ENCODE results near the gene SEC23IP.

Gene SEC23IP

GRCh38 chr10:119942973-119943372, 50.4 kb downstream of the SEC23IP start:
- no peak for FAIRE-seq

GRCh38 chr10:119945805-119946204, 53.3 kb downstream of the SEC23IP start:
- FAIRE-seq, result no peak

GRCh38 chr10:119947300-119947699, 54.8 kb downstream of the SEC23IP start:
- FAIRE-seq, result no peak

DNA sequence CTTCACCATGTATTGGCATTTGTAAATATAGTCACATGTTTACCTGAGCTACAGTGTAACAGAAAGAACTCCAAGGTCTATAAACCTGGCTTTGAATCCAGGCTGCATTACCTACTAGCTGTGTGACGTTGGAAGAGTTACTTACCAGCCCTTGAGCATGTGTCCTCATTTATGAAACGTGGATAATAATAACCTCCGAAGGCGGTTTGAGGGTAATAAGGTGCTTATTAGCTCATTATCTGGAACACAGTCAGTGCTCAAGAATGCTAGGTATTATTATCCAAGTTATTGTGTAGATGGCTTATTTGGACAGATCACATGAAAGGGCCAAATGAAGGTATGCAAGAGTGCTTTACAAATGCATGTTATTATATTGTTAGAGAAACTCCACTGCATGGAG, 64.9 kb downstream of the SEC23IP start:
- no peak for FAIRE-seq

DNA sequence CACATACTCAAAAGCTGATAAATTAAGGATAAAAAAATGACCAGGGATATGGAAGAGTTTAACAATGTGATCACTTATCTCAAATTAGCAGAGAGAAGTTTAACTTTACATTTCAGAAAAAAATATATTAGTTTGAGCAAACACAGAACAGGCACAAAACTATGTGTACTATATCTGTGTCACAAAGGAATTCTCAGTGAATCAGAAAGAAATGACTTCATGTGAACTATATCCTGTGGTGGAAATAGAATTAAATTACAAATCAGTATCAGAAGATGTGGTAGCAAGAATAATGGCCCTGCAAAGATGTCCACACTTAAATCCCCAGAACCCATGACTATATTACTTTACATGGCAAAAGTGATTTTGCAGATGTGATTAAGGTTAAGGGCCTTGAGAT, 70.3 kb downstream of the SEC23IP start:
- no peak for FAIRE-seq

GRCh38 chr10:119967066-119967465, 74.5 kb downstream of the SEC23IP start:
- FAIRE-seq, result no peak

DNA sequence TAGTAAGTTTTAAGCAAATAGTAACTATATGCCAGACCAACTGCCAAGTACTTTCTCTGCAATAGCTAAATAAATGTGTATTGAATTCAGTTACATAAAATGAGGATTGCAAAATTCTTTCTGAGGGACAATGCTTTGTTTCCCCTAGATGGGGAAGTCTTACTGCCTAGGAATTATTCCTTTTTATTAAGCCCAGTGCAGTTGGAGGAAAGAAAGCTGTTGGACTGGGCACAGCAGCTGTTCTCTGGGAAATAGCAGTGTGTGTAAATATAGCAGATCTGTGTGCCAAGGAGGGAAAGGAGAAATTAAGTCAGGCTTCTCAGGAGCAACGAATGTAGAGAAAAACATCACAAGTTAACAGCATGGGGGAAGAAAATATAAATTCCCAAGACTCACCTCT, 77.1 kb downstream of the SEC23IP start:
- no peak for FAIRE-seq

DNA sequence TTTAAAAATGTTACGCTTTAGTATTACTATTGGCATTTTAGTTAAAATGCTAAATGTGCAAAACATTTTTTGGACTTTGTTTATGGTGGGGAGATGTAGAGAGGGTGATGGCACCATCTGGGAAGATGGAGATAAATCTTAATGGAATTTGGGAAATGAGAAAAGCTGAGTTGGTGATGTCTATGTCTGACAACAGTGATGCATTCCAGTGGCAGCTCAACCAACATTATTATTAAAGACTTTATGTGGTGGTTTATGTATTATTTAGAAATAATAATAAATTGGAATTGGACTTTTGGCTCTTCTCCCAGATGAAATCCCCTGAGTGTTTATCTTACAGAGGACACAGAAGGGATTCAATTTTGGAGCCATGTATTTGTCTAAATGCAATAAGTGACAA, 77.6 kb downstream of the SEC23IP start:
- FAIRE-seq, result no peak

GRCh38 chr10:119970963-119971362, 78.4 kb downstream of the SEC23IP start:
- FAIRE-seq, result no peak

- no peak for FAIRE-seq
Measured at GRCh38 chr10:119973281-119973680, 80.8 kb downstream of the SEC23IP start.

GRCh38 chr10:119976421-119976820, 83.9 kb downstream of the SEC23IP start:
- FAIRE-seq, result no peak

- FAIRE-seq, result no peak
Measured at GRCh38 chr10:119980956-119981750, 88.6 kb downstream of the SEC23IP start.

DNA sequence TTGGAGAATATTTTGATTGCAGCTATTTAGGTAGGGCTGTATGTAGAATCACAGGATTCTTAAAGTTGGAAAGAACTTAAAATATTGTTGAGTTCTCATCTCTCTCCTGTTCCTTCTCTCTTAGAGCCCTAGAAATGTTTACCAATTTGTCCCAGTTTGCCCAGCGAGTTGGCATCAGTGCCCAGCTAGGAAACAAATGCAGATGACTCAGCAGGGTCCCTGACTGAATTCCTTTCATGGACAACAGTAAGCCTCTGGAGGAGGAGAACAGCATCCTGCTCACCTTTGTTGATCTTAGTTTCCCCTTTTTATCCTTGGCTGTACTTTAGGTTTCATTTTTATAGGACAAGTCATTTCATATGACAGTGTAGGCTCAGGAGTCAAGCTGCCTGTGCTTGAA, 89.3 kb downstream of the SEC23IP start:
- no peak for FAIRE-seq

- FAIRE-seq, result no peak
Measured at GRCh38 chr10:119988333-119988732, 95.8 kb downstream of the SEC23IP start.

DNA sequence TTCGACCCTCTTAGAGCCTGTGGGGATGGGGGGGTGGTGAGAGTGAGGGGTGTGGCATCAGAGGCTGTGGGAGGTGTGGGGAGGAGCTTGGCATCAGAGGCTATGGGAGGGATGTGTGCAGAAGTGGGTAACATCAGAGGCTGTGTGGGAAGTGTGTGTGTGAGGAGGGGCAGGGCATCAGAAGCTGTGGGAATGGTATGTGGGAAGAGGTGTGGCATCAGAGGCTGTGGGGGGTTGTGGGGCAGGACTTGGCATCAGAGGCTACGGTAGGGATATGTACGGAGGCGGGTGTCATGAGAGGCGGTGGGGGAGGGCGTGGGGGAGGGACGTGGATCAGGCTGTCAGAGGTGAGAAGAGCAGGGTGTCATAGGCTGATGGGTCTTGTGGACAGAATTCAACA, 97.4 kb downstream of the SEC23IP start:
- no peak for FAIRE-seq

DNA sequence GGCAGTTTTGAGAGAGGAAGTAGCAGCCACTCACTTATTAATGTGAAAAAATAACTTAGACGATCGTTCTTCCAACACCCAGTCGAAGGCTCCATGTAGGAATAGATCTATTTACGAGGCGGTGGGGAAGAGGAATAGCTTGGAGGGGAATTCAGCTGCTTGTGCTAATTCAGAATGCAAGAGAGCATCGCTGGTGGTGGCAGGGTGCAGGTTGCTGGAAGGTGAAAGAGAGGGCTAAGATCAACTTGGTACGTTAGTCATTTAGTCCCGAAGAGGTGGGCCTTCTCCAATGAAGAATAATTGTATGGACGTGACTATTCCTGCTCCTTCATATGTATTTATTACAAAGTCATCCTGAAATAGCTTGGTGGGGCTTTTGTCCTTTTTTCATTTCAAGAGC, 98.5 kb downstream of the SEC23IP start:
- FAIRE-seq, result no peak

GRCh38 chr10:119991816-119992215, 99.3 kb downstream of the SEC23IP start:
- FAIRE-seq, result no peak
